Raji (cell line): ENCODE data around the gene CXXC5.
A peak's percentile ranks its signal among the peaks of the same experiment; 100 is the strongest.

Source experiments
- POLR2A ChIP-seq: IDR thresholded peaks from 2 replicates; pipeline ENCODE4 v1.6.1; 2011; ENCODE audit warnings: low read depth, low read length, control low read depth; ENCODE audit not compliant: insufficient read depth

The CXXC5 gene

GRCh38 chr5:139648205-139649081, at the start of gene CXXC5:
CXXC5 (plus strand) TSS chr5:139648349; CDS start chr5:139680524, 32,175 bp downstream.
- TF ChIP-seq POLR2A = peak; percentile 81

GRCh38 chr5:139600336-139600949, 47.7 kb upstream of the CXXC5 start:
- TF ChIP-seq POLR2A = no peak

- TF ChIP-seq POLR2A = no peak
Measured at GRCh38 chr5:139601429-139601828, 46.7 kb upstream of the CXXC5 start.

GRCh38 chr5:139605887-139606286, 42.3 kb upstream of the CXXC5 start:
- TF ChIP-seq POLR2A = no peak

- TF ChIP-seq POLR2A = no peak
Measured at GRCh38 chr5:139611703-139612584, 36.2 kb upstream of the CXXC5 start.

- TF ChIP-seq POLR2A = no peak
Measured at GRCh38 chr5:139619861-139620260, 28.3 kb upstream of the CXXC5 start.

GRCh38 chr5:139630855-139631254, 17.3 kb upstream of the CXXC5 start:
- TF ChIP-seq POLR2A = no peak

GRCh38 chr5:139631520-139632165, 16.5 kb upstream of the CXXC5 start:
- no peak for TF ChIP-seq POLR2A

GRCh38 chr5:139633295-139634027, 14.7 kb upstream of the CXXC5 start:
- TF ChIP-seq POLR2A = 0 out of 2 replicates have a peak, but pooled peaks have one; percentile 15

- no peak for TF ChIP-seq POLR2A
Measured at GRCh38 chr5:139634028-139634325, 14.2 kb upstream of the CXXC5 start.

GRCh38 chr5:139634541-139634940, 13.6 kb upstream of the CXXC5 start:
- TF ChIP-seq POLR2A = no peak

GRCh38 chr5:139635191-139635590, 13.0 kb upstream of the CXXC5 start:
- TF ChIP-seq POLR2A = no peak

- TF ChIP-seq POLR2A = no peak
Measured at GRCh38 chr5:139635606-139636206, 12.4 kb upstream of the CXXC5 start.

- peak; percentile 50; the same call in 1 of the 2 replicates for TF ChIP-seq POLR2A
Measured at GRCh38 chr5:139636207-139636792, 11.8 kb upstream of the CXXC5 start.

GRCh38 chr5:139636975-139637408, 11.2 kb upstream of the CXXC5 start:
- TF ChIP-seq POLR2A = no peak
